ENCODE results near the gene ZNF318.

DNA sequence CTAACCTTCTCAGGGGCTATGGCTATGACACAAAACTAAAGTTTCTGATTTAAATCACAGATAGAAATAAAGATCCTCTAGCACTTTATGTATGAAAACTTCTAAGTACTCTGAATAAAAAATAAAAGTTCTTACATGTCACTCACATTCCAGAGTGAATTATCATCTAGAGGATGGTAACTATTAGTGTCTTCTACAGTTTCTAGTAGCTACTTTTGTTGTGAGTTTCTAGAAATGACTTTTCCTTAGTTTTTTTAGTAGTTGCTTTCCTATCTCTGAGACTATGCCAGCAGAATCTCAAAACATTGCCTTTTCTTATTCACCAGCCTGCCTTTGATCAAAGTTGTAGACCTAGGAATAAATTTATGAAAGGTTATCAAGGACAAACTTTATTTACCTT is 10.1 kb downstream of the ZNF318 start:
- TF ChIP-seq, protein P1, sequence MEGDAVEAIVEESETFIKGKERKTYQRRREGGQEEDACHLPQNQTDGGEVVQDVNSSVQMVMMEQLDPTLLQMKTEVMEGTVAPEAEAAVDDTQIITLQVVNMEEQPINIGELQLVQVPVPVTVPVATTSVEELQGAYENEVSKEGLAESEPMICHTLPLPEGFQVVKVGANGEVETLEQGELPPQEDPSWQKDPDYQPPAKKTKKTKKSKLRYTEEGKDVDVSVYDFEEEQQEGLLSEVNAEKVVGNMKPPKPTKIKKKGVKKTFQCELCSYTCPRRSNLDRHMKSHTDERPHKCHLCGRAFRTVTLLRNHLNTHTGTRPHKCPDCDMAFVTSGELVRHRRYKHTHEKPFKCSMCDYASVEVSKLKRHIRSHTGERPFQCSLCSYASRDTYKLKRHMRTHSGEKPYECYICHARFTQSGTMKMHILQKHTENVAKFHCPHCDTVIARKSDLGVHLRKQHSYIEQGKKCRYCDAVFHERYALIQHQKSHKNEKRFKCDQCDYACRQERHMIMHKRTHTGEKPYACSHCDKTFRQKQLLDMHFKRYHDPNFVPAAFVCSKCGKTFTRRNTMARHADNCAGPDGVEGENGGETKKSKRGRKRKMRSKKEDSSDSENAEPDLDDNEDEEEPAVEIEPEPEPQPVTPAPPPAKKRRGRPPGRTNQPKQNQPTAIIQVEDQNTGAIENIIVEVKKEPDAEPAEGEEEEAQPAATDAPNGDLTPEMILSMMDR (IDR thresholded peaks at IDR 0.05; ENCODE audit: borderline replicate concordance, extremely low read depth, low read length, poor library complexity, severe bottlenecking): no peak
- no peak for TF ChIP-seq EZH2 (IDR thresholded peaks at IDR 0.05; ENCODE audit: borderline replicate concordance, low read depth, low read length, severe bottlenecking)
